Activated CD8-positive, alpha-beta memory T cell treated with anti-CD3 and anti-CD28 coated beads for 4 hours (primary cell): ENCODE measurements around the gene FANK1.

Experiments
- DNase-seq, 2 donors: peaks; one replicate each; pipeline ENCODE4 v3.0.0-alpha.2; 2020; ENCODE audit warnings: low read depth in 2 of 2

The FANK1 gene

DNA sequence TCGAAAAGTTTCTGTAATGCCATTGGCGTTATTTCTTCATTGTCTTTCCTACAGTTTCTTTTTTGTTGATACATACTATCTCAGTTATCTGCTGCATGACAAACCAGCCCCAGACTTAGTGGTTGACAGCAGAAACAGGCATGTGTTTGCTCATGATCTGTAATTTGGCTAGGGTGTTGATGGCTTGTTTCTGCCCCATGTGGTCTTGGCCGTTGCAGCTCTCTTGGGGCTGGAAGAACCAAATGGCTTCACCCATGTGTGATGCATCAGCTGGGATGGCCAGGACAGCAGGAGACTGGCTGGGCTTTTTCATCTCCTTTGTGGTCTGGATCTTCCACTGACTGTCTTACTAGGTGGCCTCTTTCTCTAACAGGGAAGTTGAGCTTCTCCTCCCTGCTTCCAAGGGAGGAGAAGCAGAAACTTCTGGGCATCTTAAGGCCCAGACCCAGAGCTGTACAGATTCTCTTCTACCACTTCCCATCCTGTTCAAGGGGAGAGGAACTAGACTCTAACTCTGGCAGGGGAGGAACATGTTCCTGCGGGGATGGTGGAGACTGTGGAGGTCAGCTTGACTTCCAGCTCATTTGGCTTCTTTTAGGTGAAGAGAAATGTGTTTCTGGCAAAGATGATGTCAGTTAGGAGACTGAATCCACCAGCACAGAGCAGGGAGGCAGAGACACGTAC is 89.3 kb downstream of the FANK1 start:
- DNase-seq, result no peak

DNA sequence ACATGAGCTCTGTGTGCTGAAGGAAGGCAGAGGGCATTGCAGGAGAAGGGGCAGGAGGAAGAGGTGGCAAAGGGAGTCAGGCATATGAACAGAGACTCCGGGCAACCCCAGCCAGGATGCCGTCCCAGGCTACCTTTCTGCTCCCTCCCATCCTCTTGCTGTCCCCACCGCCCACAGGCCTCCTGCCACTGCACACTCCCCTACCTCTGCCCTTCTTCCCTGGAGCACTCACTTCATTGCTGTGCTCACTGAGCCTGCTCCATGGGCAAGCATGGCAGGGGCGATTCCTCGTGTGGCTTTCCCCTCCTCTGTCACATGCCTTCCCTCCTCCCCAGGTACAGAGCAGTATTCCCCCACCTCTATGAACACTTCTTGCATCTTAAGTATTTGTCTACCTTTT is 93.4 kb downstream of the FANK1 start:
- no peak for DNase-seq

DNA sequence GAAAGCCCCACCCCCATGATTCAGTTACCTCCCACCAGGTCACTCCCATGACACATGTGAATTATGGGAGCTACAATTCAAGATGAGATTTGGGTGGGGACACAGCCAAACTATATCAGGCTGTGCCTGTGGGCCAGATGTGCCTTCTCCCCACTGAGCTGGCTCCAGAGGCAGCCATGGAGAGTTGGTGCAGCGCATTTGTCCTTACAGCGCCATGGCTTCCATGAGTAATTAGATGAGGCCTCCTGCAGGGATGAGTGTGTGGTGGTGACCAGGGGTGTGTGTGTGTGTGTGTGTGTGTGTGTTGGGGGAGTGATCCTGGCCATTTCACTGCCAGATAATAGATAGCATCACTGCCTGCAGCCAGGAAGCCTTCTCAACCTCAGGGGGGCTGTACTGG is 94.6 kb downstream of the FANK1 start:
- DNase-seq, result no peak

DNA sequence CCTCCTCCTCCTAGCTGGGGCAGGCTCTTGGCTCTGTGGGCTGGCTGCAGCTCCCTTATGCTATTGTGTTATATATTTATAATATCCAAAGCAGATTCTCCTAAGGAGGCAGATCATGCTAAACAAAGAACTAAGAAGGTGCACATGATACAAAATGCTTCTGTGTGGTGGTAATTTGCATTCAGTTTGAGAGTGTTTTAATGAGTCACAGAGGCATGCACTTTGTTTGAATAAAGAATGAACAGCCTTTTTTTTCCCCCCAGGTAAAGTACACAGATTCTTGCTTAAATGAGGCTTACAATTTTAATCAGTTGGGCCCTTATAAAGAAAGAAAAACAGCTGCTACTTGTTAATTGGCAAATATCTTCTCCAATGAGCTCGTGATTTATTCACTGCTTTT is 95.0 kb downstream of the FANK1 start:
- DNase-seq, result no peak

DNA sequence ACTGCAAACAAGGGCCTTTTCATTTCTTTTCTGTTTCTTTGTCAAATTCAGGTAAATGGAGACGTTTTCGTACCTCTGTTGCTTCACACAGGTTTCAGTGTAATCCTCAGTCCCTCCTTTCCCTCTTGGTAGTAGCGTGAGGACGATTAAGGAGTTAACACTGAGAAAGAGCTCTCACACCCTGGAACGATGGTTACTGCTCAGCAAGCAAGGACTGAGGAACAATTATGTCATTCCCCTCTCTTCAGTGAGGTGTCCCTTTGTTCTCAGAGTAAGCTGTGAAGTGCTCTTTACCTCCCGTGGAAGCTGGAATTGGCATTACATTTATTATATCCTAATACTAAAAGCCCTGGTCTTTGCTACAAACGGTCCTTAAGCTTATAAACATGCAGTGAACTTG is 95.9 kb downstream of the FANK1 start:
- no peak for DNase-seq

DNA sequence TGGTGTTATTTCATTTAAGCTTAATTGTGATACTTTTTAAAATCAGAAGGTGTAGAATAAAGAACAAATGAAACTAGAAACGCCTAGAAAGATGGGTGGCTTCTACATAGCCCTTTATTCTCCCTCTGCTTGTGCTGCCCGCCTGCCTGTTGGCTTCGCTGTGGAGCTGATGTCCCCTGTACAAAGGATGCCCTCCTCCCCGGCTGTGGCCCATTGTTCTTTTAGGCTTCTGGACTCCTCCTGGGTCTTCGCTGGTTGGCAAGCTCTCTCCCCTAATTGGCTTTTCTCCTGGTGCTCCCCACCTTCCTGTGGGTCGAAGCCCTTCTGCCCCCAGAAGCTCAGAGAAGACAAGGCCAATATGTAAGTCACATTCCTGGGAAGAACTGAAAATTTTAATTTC is 98.2 kb downstream of the FANK1 start:
- DNase-seq, result no peak

DNA sequence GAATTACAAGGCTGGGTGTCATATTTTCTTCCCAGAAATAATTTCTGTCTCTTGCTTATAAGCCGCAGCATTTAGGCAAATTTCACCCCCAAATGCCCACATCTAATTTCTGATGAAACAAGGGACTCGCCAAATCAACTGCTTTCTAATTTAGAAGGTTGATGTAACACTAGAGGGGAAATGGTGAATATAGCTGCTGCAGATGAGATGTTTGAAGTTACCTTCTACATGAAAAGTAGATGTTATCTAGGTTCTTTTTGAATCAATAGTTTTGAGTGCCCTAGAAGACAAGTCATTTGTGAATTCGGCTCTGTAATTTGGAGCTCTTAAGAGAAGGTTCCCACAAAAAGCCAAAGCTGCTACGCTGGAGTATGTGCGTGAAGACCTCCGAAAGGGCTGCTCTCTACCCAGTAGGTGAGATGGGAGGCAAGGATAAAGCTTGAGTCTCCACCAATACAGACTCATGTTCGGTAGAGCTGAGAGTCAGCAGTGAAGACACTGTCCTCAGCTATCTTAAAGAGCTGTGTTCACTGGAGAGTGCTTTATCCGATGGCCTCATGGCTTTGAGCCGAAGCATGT is 99.5 kb downstream of the FANK1 start:
- DNase-seq, result no peak

DNA sequence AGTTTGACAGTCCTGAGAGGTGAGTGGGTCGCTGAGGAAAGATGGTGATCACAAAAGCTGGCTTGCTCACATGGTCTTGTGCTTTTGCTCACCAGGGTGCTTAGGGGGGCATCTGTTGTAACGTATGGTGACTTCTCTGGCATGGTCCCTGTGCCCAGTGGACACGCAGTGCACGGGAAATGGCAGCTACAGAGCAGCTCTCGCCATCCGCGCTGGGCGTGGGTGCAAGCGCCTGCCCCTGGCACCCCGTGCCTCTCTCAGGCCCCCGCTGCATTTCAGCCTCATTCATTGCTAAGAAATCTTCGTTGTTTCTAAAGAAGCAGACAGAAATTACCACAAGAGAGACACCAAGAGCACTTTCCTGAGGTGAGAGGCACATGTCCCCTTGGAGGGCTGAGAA is 101.2 kb downstream of the FANK1 start:
- DNase-seq, result no peak

DNA sequence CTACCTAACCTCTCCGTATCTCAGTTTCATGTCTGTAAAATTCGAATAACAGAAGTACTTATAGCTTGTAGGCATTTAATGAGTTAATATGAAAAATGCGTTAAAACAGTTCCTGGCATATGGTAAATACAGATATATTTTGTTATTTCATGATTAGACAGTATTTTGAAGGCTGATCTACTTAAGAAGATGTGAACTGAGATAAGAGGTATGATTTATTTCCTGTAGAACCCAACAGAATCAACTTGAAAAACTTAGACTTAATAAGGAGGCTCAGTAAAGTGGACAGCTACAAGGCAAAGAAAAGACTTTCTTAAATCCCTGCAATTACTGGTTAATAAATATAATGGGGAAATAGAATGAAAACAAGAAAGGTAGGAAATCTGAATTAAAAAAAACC is 103.3 kb downstream of the FANK1 start:
- no peak for DNase-seq

DNA sequence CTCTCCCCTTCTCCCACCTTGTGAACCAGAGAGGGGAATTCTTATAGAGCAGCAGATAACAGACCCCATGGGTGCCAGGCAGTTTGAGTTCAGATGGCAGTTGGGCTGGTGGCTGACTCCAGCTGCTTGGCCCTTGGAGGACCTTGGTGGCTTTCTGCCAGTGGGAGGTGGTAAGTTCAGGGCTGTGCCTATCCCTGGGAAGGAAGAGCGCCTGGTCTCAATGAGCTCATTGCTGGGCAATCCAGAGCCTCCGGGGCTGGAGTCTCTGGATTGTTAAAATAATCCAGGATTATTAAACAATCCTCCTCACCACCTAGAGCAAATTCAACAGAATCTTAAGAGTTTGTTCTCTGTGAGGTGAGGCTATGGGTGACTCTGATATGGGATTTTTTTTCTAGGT is 105.2 kb downstream of the FANK1 start:
- DNase-seq, result no peak

DNA sequence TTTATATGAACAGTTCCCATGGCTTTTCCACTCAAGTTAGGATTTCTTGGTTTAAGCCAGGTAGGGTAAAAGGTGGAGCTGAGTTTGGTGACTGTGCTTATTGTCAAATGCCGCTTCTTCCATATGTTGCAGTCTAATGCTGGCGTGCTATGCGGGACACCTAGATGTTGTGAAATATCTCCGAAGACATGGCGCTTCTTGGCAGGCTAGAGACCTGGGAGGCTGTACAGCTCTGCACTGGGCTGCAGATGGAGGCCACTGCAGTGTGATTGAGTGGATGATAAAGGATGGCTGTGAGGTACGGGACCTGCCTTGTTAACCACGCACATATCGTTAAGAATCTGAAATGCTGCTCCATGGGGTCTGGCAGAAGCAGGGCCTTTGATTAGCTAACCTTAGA is 108.4 kb downstream of the FANK1 start:
- DNase-seq, result no peak

DNA sequence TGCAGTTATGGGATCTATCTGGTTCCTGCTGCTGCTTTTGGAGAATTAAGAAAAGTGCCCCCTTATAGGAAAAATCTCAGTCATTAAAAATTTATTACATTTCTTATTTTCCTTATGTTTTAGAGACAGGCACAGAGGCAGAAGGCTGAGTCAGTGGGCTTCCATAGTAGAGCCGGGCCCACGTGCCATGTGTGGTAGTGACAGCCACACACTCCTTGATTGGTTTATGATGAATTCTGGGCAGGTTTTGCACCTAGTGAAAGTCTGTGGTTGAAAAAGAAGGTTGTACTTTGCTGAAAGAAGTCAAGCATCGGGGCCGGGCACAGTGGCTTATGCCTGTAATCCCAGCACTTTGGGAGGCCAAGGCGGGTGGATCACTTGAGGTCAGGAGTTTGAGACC is 109.9 kb downstream of the FANK1 start:
- no peak for DNase-seq

DNA sequence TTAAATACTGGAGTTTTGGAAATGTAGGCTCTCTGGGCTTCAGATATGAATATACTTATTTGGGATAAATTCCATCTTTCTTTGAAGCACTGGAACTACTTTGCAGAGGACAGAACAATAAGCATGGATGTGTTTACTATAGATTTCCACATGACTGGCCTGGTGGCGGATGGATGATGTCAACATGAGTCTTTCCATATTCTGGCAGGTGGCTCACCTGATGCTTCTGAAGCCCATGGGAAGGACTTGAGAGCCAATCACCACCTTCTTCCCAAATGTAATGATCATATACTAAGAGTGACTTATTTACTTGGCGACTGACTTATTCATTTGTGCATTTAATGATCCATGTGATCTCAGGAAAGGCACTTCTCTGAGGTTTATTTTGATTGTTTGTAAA is 110.5 kb downstream of the FANK1 start:
- no peak for DNase-seq

DNA sequence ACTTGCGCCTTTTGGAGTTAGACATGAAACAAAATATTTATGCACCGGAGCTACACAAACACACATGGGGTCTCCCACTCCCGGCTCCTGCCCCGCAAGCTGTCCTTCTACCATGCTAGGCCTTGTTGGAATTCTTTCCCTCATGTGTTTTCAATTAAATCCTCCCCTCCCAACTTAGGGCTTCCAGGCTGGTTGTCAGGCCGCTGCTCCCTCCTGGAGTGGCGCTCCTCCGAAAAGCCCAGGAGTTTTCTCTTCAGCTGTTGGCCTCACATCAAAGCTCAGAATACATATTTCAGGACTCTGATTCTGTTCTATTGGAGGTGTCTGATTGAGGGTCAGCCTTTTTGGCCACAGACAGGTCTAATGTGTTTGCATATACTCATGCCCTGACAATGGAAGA is 113.3 kb downstream of the FANK1 start:
- DNase-seq, result no peak

DNA sequence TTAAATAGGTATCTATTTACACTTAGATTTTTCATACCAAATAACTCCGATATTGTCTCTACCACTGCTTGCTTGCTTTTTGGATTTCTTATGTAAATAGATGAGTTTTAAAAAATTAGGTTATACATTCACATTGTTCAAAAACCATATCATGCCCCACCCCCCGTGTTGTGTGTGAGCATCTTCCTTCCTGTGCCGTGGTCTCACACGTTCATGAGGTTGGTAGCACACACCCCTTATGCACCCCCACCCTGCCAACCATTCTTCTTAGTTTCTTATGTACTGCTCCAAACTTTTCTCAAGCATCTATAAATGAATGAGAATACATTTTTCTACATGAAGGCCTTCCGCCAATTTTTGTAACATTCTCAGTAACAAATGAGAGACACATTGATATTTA is 115.6 kb downstream of the FANK1 start:
- DNase-seq, result no peak

DNA sequence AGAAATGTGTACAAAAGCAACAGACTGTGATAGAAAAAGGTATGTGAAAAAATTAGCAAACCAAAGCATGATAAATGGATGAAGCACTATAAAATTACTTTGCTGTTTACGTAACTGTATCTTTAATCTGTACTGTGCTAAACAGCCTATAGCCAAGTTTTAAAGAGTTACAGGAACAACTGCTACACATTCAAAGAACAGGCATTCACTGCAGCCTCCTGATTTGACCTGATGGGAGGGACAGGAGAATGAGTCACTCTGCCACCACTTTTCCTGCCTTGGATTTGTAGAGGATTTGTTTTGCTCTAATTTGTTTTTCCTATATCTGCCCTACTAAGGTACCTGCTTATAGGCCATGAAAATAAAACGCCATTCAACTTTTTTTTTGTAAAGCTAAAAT is 116.1 kb downstream of the FANK1 start:
- DNase-seq, result no peak

DNA sequence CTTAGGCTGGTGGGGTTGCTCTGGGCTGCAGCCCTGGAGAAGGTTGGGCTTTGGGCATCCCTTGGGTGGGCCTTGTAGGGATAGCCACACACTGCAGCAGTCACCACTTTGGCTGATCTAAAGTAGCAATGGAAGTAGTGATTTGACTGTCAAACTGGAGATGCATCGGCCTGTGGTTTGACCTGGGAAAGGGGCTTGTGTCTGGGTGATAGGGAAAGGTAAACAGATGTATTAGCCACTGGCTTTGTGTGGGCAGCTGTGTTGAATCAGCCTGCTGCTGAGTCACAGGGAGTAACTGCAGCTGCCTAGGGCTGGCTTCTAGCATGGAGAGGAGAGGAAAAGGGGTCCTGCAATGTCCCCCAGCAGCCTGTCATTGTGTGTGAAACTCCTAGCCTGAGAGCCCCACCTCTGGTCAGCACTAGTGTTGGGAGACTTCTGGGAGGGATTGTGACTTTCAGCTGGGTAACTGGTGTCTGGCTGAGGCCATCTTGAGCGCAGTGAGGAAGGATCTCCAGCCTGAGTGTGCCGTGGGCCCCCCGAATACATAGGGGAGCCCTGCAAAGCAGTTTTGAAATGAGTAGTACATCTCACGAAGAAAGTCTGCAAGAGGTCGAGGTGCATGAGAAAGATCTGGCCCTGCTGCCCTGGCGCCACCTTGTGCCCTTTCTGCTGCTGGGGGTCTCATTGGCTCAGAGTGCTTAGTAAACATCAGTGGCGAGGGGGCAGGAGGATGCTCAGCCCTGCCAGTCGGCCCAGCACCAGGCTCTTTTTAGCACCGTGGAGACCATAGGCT is 117.3 kb downstream of the FANK1 start:
- DNase-seq, result no peak

DNA sequence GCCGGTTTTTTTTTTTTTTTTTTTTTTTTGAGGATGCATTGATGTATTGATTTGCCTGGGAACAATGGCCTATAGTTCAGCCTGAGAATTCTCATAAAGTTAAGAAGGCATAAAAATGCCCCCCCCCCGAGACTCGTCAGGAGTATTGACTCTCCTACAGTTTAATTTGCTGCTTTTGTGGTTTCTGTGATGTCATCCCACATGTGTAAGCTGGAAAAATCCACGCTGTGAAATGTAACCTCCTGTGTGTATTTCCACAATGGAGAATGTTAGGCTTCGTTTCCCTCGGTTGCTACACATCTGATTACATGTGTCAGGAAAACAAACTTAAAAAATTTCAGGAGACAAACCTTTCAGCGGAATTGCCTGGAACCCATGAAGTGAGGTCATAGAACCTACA is 117.9 kb downstream of the FANK1 start:
- DNase-seq, result no peak

DNA sequence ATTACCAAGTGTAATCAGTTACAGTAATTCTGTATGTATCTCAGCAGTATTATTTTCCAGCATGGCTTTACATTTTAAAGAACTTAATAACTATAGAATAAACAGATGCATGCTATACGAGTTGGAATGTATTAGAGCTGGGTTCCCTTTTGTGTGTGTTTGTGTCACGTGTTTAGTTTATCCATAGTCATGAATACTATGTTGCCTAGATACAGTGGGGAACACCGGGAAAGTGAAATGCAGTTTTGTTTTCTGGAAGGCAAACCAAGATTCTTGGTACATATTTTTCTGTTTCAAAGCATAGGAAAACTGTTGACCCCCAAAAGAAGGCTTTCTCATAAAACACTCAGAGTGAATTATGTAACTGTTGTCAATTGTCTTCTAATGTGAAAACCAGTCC is 119.0 kb downstream of the FANK1 start:
- no peak for DNase-seq

DNA sequence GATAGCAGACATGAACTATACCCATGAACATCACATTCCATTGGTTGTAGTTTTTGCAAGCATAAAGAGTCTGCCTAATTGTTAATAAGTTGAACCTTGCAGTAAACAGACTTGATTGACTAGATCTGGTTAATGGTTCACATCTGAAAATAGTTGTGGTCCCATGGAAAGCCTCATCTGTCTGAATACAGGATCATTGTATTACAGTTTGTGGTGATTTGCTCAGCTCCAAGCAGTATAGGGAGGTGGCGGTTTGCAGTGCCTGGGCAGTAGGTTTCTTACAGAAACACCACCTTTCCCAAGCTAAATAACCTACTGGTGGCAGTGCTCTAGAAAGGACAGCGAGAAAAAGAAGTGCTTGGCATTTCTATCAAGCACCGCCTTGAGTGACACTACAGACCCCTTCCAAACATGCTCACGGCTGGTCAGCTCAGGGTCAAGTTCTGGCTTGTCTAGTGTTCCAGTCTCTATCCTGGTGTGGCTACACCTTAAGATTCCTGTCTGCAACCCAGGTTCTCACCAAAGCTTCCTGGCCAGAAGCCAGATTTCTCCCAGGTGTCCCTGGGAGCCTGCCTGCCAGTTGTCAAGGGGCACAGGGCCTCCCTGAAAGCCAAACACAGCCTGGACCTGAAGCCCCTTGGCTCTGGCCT is 119.9 kb downstream of the FANK1 start:
- no peak for DNase-seq

DNA sequence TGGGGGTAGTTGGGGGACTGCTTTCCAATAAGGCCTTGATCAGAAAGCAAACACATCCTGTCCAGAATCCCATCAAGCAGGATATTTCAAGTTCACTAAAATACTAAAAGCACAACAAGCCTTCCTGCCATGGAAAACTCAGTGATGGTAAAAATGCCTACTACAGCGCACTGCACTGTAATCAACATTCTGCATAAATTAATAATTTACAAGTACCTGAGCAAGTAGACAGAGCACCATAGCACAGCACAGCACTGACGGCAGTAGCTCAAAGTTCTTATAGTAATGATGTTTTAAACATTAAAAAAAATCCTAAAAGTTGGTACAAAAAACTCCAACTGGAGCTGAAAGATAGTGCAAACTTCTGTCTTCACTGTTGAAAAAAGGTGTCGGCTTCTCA is 120.5 kb downstream of the FANK1 start:
- no peak for DNase-seq

DNA sequence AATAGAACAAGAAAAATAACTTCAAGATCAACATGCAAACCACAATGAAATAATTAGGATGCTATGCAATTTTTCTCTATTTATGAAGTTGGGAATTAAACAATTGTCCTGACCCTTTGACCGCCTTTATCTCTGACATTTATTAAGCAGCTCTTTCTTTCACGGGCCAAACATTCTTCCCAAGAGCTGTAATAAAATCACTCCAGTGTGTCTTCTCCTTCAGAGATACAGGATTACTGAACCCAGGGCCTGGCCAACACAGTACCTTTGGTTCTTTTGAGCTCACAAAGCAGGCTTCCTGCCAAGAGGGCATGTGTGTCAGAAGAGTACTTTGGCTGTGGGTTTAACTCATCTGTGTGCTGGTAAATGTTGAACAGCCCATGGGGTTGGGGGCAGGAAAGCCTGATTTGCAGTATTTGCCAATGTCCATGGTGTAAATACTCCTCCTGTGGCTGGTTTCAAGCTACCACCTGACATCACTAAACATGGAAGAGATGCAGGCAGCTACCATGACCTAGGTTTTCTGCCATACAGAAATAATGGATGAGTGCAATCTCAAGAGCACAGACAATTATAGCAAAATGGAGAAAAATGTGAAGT is 121.7 kb downstream of the FANK1 start:
- DNase-seq, result no peak
